HEK293T (cell line): Measurements from ENCODE around the gene MTMR3.

Experiments used
- ARNT ChIP-seq: fragments of 450-650 bp; IDR thresholded peaks from 2 replicates; pipeline ENCODE4 v1.6.1; 2017; ENCODE audit warnings: mild to moderate bottlenecking
- BHLHE40 ChIP-seq: fragments of 450-650 bp; IDR thresholded peaks from 2 replicates; pipeline ENCODE4 v1.6.1; 2016; ENCODE audit warnings: mild to moderate bottlenecking, moderate library complexity, borderline replicate concordance
- ELF4 ChIP-seq: fragments of 450-650 bp; IDR thresholded peaks from 2 replicates; pipeline ENCODE4 v1.6.1; 2017; ENCODE audit warnings: antibody characterized with exemption
- FOXK2 ChIP-seq: fragments of 450-650 bp; IDR thresholded peaks from 2 replicates; pipeline ENCODE4 v1.6.1; 2016; ENCODE audit warnings: mild to moderate bottlenecking
- FOXM1 ChIP-seq: fragments of 450-650 bp; IDR thresholded peaks from 2 replicates; pipeline ENCODE4 v1.6.1; 2017; ENCODE audit warnings: mild to moderate bottlenecking, borderline replicate concordance
- HDGF ChIP-seq: fragments of 450-650 bp; IDR thresholded peaks from 2 replicates; pipeline ENCODE4 v1.6.1; 2017; ENCODE audit warnings: antibody characterized with exemption, borderline replicate concordance
- L3MBTL2 ChIP-seq: fragments of 450-650 bp; conservative IDR thresholded peaks from 2 replicates; pipeline ENCODE4 v1.6.1; 2016; ENCODE audit warnings: mild to moderate bottlenecking
- LEF1 ChIP-seq: fragments of 450-650 bp; IDR thresholded peaks from 2 replicates; pipeline ENCODE4 v1.6.1; 2017; ENCODE audit warnings: mild to moderate bottlenecking, borderline replicate concordance
- NFRKB ChIP-seq: fragments of 450-650 bp; IDR thresholded peaks from 2 replicates; pipeline ENCODE4 v1.6.1; 2016; ENCODE audit warnings: mild to moderate bottlenecking, moderate library complexity
- SP1 ChIP-seq: fragments of 450-650 bp; IDR thresholded peaks from 2 replicates; pipeline ENCODE4 v1.6.1; 2017
- TARDBP ChIP-seq: fragments of 450-650 bp; IDR thresholded peaks from 2 replicates; pipeline ENCODE4 v1.6.1; 2016
- ZNF384 ChIP-seq: fragments of 450-650 bp; IDR thresholded peaks from 2 replicates; pipeline ENCODE4 v1.6.1; 2016

GRCh38 chr22:30021338-30021737 lies 138.4 kb downstream of the MTMR3 start:
- no peak for TF ChIP-seq FOXK2
- TF ChIP-seq L3MBTL2: no peak
- no peak for TF ChIP-seq FOXM1
- TF ChIP-seq ZNF384: no peak
- no peak for TF ChIP-seq NFRKB
- TF ChIP-seq SP1: no peak
- no peak for TF ChIP-seq ARNT
- no peak for TF ChIP-seq TARDBP
- TF ChIP-seq HDGF: no peak
- no peak for TF ChIP-seq LEF1
- TF ChIP-seq BHLHE40: no peak
- no peak for TF ChIP-seq ELF4
